Measurements from ENCODE around the gene EFNA5. TPM values are rescaled to one million over a fixed set of nuclear protein-coding genes. Genes with fewer than 3 reads are reported as not detected.

The EFNA5 gene
- total and polyA plus RNA-seq, 2 of the 13 experiments (the other 11 are each of a cell fraction or from before 2014, with no cell fraction given) = not detected

GRCh38 chr5:107616213-107616612, 54.5 kb downstream of the EFNA5 start:
- no peak for DNase-seq (ENCODE audit: low spot score)
- Histone ChIP-seq H3K4me3 (replicated peaks in 1 of 3; ENCODE audit: insufficient read depth in 1 of 3, low read depth in 2 of 3, low read length in 3 of 3) (no peak overlapping the region), H3K27me3 (ENCODE audit: control insufficient read depth in 1 of 2, insufficient read depth in 2 of 2, low read length in 2 of 2) (no peaks in the 10 kb centered on the region), H3K36me3 (replicated peaks in 1 of 2; ENCODE audit: control insufficient read depth in 1 of 2, insufficient read depth in 2 of 2, low read length in 2 of 2) (no peaks in the 10 kb centered on the region), H3K4me2 (ENCODE audit: low read depth, low read length) (no peak overlapping the region), H3K27ac (ENCODE audit: extremely low read length, insufficient read depth, low read length) (no peak overlapping the region), H3K9ac (ENCODE audit: insufficient read depth, low read depth, low read length) (no peak overlapping the region), H4K20me1 (ENCODE audit: insufficient read depth, low read length) (no peaks in the 10 kb centered on the region), H3K79me2 (ENCODE audit: insufficient read depth, low read length) (no peaks in the 10 kb centered on the region), H2AFZ (ENCODE audit: low read length) (no peak overlapping the region), H3K9me3 (ENCODE audit: low read length) (no peaks in the 10 kb centered on the region), H3K4me1 (ENCODE audit: insufficient read depth, low read length) (no peaks in the 10 kb centered on the region)
- TF ChIP-seq CREB1 (IDR thresholded peaks at IDR 0.05) (no peak), CREB1 (CRISPR knock-in tag; IDR thresholded peaks at IDR 0.05) (no peak), ZNF572 (CRISPR knock-in tag; IDR thresholded peaks at IDR 0.05) (no peak), JUND (CRISPR knock-in tag; IDR thresholded peaks at IDR 0.05) (no peak), KIAA2018 (CRISPR knock-in tag; IDR thresholded peaks at IDR 0.05; ENCODE audit: borderline replicate concordance) (no peak), ZBTB42 (CRISPR knock-in tag; IDR thresholded peaks at IDR 0.05) (no peak), NFE2 (CRISPR knock-in tag; IDR thresholded peaks at IDR 0.05) (no peak), HES4 (CRISPR knock-in tag; IDR thresholded peaks at IDR 0.05; ENCODE audit: borderline replicate concordance) (no peak), TAF1 (CRISPR knock-in tag; IDR thresholded peaks at IDR 0.05) (no peak), RXRA (CRISPR knock-in tag; IDR thresholded peaks at IDR 0.05) (no peak)
- TF ChIP-seq, protein P1, sequence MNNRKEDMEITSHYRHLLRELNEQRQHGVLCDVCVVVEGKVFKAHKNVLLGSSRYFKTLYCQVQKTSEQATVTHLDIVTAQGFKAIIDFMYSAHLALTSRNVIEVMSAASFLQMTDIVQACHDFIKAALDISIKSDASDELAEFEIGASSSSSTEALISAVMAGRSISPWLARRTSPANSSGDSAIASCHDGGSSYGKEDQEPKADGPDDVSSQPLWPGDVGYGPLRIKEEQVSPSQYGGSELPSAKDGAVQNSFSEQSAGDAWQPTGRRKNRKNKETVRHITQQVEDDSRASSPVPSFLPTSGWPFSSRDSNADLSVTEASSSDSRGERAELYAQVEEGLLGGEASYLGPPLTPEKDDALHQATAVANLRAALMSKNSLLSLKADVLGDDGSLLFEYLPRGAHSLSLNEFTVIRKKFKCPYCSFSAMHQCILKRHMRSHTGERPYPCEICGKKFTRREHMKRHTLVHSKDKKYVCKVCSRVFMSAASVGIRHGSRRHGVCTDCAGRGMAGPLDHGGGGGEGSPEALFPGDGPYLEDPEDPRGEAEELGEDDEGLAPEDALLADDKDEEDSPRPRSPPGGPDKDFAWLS (CRISPR knock-in tag; IDR thresholded peaks at IDR 0.05; ENCODE audit: borderline replicate concordance) = no peak
- TF ChIP-seq, protein P2, sequence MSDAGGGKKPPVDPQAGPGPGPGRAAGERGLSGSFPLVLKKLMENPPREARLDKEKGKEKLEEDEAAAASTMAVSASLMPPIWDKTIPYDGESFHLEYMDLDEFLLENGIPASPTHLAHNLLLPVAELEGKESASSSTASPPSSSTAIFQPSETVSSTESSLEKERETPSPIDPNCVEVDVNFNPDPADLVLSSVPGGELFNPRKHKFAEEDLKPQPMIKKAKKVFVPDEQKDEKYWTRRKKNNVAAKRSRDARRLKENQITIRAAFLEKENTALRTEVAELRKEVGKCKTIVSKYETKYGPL (CRISPR knock-in tag; IDR thresholded peaks at IDR 0.05) = no peak
- TF ChIP-seq, protein P3, sequence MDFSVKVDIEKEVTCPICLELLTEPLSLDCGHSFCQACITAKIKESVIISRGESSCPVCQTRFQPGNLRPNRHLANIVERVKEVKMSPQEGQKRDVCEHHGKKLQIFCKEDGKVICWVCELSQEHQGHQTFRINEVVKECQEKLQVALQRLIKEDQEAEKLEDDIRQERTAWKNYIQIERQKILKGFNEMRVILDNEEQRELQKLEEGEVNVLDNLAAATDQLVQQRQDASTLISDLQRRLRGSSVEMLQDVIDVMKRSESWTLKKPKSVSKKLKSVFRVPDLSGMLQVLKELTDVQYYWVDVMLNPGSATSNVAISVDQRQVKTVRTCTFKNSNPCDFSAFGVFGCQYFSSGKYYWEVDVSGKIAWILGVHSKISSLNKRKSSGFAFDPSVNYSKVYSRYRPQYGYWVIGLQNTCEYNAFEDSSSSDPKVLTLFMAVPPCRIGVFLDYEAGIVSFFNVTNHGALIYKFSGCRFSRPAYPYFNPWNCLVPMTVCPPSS (IDR thresholded peaks at IDR 0.05) = no peak
- ChIA-PET POLR2A (no interaction called here), CTCF (ENCODE audit: low intra/inter-chr PET ratio, low total read pairs) (no interaction called here)
- no peak for FAIRE-seq
- intact Hi-C loops (cut with micrococcal nuclease; ENCODE audit: unreplicated experiment) = no loop called here
- WGBS (ENCODE audit: low lambda C conversion rate) = 7% methylated on average over 4 of the region's 4 CpGs
- no TSS peak for BruUV-seq (replicated peaks)
- in situ Hi-C loops (cut with HindIII; ENCODE audit: extremely low pct_ligation_motif_present, low pct_unique_long_range_greater_than_20kb) = no loop called here
- ATAC-seq = no peak

All from HepG2 (cell line).